ENCODE results near the gene TM9SF4. TPM values are rescaled to one million over a fixed set of nuclear protein-coding genes. Genes with fewer than 3 reads are reported as not detected.

The TM9SF4 gene
- total RNA-seq, 1 donor from 2014 or later, result 46.0 TPM

- Mint-ChIP-seq H3K4me3 (ENCODE audit: unreplicated experiment) (no peak overlapping the region), H3K27ac (ENCODE audit: unreplicated experiment) (no peak overlapping the region), H3K9me3 (ENCODE audit: unreplicated experiment) (no peaks in the 10 kb centered on the region), H3K4me1 (ENCODE audit: unreplicated experiment) (no peaks in the 10 kb centered on the region), H3K27me3 (ENCODE audit: unreplicated experiment) (peaks cover 4% of the 10 kb centered on the region), H3K36me3 (ENCODE audit: low read depth, unreplicated experiment) (peaks cover 8% of the 10 kb centered on the region)
- no peak for TF ChIP-seq CTCF (IDR thresholded peaks at IDR 0.05; ENCODE audit: unreplicated experiment)
- DNase-seq (ENCODE audit: low spot score), result no peak
Observed at GRCh38 chr20:32179515-32179914, 70.0 kb downstream of the TM9SF4 start.

GRCh38 chr20:32179934-32180333 lies 70.4 kb downstream of the TM9SF4 start:
- Mint-ChIP-seq H3K27ac (ENCODE audit: unreplicated experiment) (no peak overlapping the region), H3K27me3 (ENCODE audit: unreplicated experiment) (peaks cover 4% of the 10 kb centered on the region), H3K36me3 (ENCODE audit: low read depth, unreplicated experiment) (peaks cover 8% of the 10 kb centered on the region), H3K9me3 (ENCODE audit: unreplicated experiment) (no peaks in the 10 kb centered on the region), H3K4me1 (ENCODE audit: unreplicated experiment) (no peaks in the 10 kb centered on the region), H3K4me3 (ENCODE audit: unreplicated experiment) (no peak overlapping the region)
- TF ChIP-seq CTCF (IDR thresholded peaks at IDR 0.05; ENCODE audit: unreplicated experiment), result no peak
- DNase-seq (ENCODE audit: low spot score), result no peak

- H3K27ac Mint-ChIP-seq (ENCODE audit: unreplicated experiment), result no peak overlapping the region
- H3K9me3 Mint-ChIP-seq (ENCODE audit: unreplicated experiment), result no peaks in the 10 kb centered on the region
- no peak for TF ChIP-seq CTCF (IDR thresholded peaks at IDR 0.05; ENCODE audit: unreplicated experiment)
- peaks cover 8% of the 10 kb centered on the region for H3K36me3 Mint-ChIP-seq (ENCODE audit: low read depth, unreplicated experiment)
- DNase-seq (ENCODE audit: low spot score), result no peak
- H3K4me3 Mint-ChIP-seq (ENCODE audit: unreplicated experiment), result no peak overlapping the region
- no peaks in the 10 kb centered on the region for H3K4me1 Mint-ChIP-seq (ENCODE audit: unreplicated experiment)
- peaks cover 4% of the 10 kb centered on the region for H3K27me3 Mint-ChIP-seq (ENCODE audit: unreplicated experiment)
Observed at GRCh38 chr20:32181606-32182005, 72.1 kb downstream of the TM9SF4 start.

- DNase-seq (ENCODE audit: low spot score), result no peak
- Mint-ChIP-seq H3K4me1 (ENCODE audit: unreplicated experiment) (peaks cover 3% of the 10 kb centered on the region), H3K4me3 (ENCODE audit: unreplicated experiment) (no peak overlapping the region), H3K36me3 (ENCODE audit: low read depth, unreplicated experiment) (peaks cover 7% of the 10 kb centered on the region), H3K27me3 (ENCODE audit: unreplicated experiment) (peaks cover 3% of the 10 kb centered on the region), H3K9me3 (ENCODE audit: unreplicated experiment) (no peaks in the 10 kb centered on the region), H3K27ac (ENCODE audit: unreplicated experiment) (no peak overlapping the region)
- TF ChIP-seq CTCF (IDR thresholded peaks at IDR 0.05; ENCODE audit: unreplicated experiment), result no peak
Observed at GRCh38 chr20:32183947-32184635, 74.6 kb downstream of the TM9SF4 start.

GRCh38 chr20:32184961-32185603 lies 75.6 kb downstream of the TM9SF4 start:
- TF ChIP-seq CTCF (IDR thresholded peaks at IDR 0.05; ENCODE audit: unreplicated experiment), result no peak
- Mint-ChIP-seq H3K27ac (ENCODE audit: unreplicated experiment) (no peak overlapping the region), H3K36me3 (ENCODE audit: low read depth, unreplicated experiment) (peaks cover 7% of the 10 kb centered on the region), H3K27me3 (ENCODE audit: unreplicated experiment) (peaks cover 5% of the 10 kb centered on the region), H3K4me3 (ENCODE audit: unreplicated experiment) (no peak overlapping the region), H3K4me1 (ENCODE audit: unreplicated experiment) (peaks cover 7% of the 10 kb centered on the region), H3K9me3 (ENCODE audit: unreplicated experiment) (no peaks in the 10 kb centered on the region)
- no peak for DNase-seq (ENCODE audit: low spot score)
